Cardiac atrium fibroblast (primary cell): Measurements from ENCODE around the gene ZNF530. TPM values are rescaled to one million over a fixed set of nuclear protein-coding genes. Genes with fewer than 3 reads are reported as not detected.

Source experiments
- total RNA-seq: library from RNA; depleted of rRNA; stranded (reverse); fragments of >200 nt; gene quantifications from 2 replicates; pipeline ENCODE4 v1.2.3, GENCODE V29; 2015

Gene ZNF530
- 0.49 and 11.7 TPM in 2 replicates for total RNA-seq

GRCh38 chr19:57599761-57600383 is at the start of gene ZNF530:
Gene ZNF530 (plus strand): TSS chr19:57599885. CDS start chr19:57604346, 4,461 bp downstream.

GRCh38 chr19:57559404-57560025 is 40.2 kb upstream of the ZNF530 start, which contains the start of gene ZNF550:
Gene ZNF550 (minus strand): TSS chr19:57559863. CDS start chr19:57559682, 181 bp downstream.

GRCh38 chr19:57578487-57579205 is 21.0 kb upstream of the ZNF530 start, which contains the start of gene ZNF416:
Gene ZNF416 (minus strand): TSS chr19:57578911. CDS start chr19:57578704, 207 bp downstream.

GRCh38 chr19:57583521-57584416 is 15.9 kb upstream of the ZNF530 start, which contains the start of gene ZIK1:
Gene ZIK1 (plus strand): TSS chr19:57584145. CDS start chr19:57584357, 212 bp downstream.

GRCh38 chr19:57613941-57614743 is 14.5 kb downstream of the ZNF530 start, which contains the start of gene ZNF134:
Gene ZNF134 (plus strand): TSS chr19:57614242. CDS start chr19:57619469, 5,227 bp downstream.

GRCh38 chr19:57632987-57633831 is 33.5 kb downstream of the ZNF530 start, which contains the start of gene ZNF211:
Gene ZNF211 (plus strand): TSS chr19:57633168. CDS start chr19:57633347, 179 bp downstream.

Other genes starting within 250 kb of the ZNF530 start
- 5.0 and 8.7 TPM in 2 replicates for gene ZNF304, start 248.6 kb upstream of the ZNF530 start, total RNA-seq
- gene TRAPPC2B, start 236.3 kb upstream of the ZNF530 start, total RNA-seq = 6.3 and 12.5 TPM in 2 replicates
- 3.1 and 5.0 TPM in 2 replicates for gene ZNF547, start 236.3 kb upstream of the ZNF530 start, total RNA-seq
- 10.0 and 22.0 TPM in 2 replicates for gene ZNF548, start 210.0 kb upstream of the ZNF530 start, total RNA-seq
- gene ZNF17, start 188.7 kb upstream of the ZNF530 start, total RNA-seq = 2.9 and 4.0 TPM in 2 replicates
- 2.9 and 5.0 TPM in 2 replicates for gene ZNF749, start 164.6 kb upstream of the ZNF530 start, total RNA-seq
- 0.16 TPM in 1 of 2 replicates, not detected in the other for gene VN1R1, start 142.7 kb upstream of the ZNF530 start, total RNA-seq
- 13.4 and 18.8 TPM in 2 replicates for gene ZNF772, start 122.3 kb upstream of the ZNF530 start, total RNA-seq
- gene ZNF419, start 112.1 kb upstream of the ZNF530 start, total RNA-seq = 6.6 and 17.0 TPM in 2 replicates
- gene ZNF773, start 99.9 kb upstream of the ZNF530 start, total RNA-seq = 15.4 and 21.5 TPM in 2 replicates
- 3.6 and 4.2 TPM in 2 replicates for gene ZNF549, start 72.5 kb upstream of the ZNF530 start, total RNA-seq
- gene ZNF550, start 40.0 kb upstream of the ZNF530 start, total RNA-seq = 10.1 and 12.8 TPM in 2 replicates
- gene ZNF416, start 21.0 kb upstream of the ZNF530 start, total RNA-seq = 4.0 and 8.1 TPM in 2 replicates
- gene ZIK1, start 15.7 kb upstream of the ZNF530 start, total RNA-seq = 6.3 and 7.9 TPM in 2 replicates
- 12.8 and 23.3 TPM in 2 replicates for gene ZNF134, start 14.4 kb downstream of the ZNF530 start, total RNA-seq
- gene ZNF211, start 33.3 kb downstream of the ZNF530 start, total RNA-seq = 3.8 and 7.0 TPM in 2 replicates
- not detected in 2 replicates for gene ZSCAN4, start 69.0 kb downstream of the ZNF530 start, total RNA-seq
- gene ZNF551, start 82.1 kb downstream of the ZNF530 start, total RNA-seq = 5.2 and 6.8 TPM in 2 replicates
- gene ZNF154, start 109.3 kb downstream of the ZNF530 start, total RNA-seq = 2.0 and 2.6 TPM in 2 replicates
- 7.8 and 7.9 TPM in 2 replicates for gene ZNF671, start 127.7 kb downstream of the ZNF530 start, total RNA-seq
- gene ZNF776, start 146.9 kb downstream of the ZNF530 start, total RNA-seq = 5.8 TPM in 2 replicates
- gene ZNF586, start 169.8 kb downstream of the ZNF530 start, total RNA-seq = 11.4 and 11.5 TPM in 2 replicates
- gene ZNF552, start 215.0 kb downstream of the ZNF530 start, total RNA-seq = 1.6 and 3.6 TPM in 2 replicates
- 11.5 and 15.5 TPM in 2 replicates for gene ZNF587B, start 230.4 kb downstream of the ZNF530 start, total RNA-seq
- 8.9 and 16.8 TPM in 2 replicates for gene ZNF587, start 250.0 kb downstream of the ZNF530 start, total RNA-seq